ENCODE measurements around the gene ENTPD1. TPM values are rescaled to one million over a fixed set of nuclear protein-coding genes. Genes with fewer than 3 reads are reported as not detected.

Gene ENTPD1
- total RNA-seq, 6 donors from 2014 or later: 18.0 to 45.4 (median 22.3) TPM

DNA sequence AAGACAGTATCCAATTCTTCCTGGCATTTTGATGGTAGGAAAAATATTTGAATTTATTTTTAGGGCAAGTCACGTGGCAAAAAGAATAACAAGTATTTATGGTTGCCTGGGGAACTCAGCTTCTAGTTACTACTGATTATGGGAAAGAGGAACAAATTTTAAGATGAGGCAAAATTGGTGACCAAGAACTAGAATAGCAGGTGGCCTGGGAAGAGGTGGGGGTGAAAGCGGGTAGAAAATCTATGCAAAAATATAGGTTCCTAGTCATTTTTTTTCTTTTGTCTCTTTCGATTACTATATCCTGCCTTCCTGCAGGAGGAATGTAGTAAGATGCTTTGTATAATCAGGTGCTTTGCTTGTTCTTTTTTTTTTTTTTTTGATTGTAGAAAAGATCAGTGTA is 27.8 kb downstream of the ENTPD1 start:
- Histone ChIP-seq H3K27ac (peak overlapping the region in 2 of 4 donors; percentile 8 to 26), H3K36me3 (no peaks in the 10 kb centered on the region), H3K9me3 (no peaks in the 10 kb centered on the region), H3K27me3 (no peaks in the 10 kb centered on the region), H3K4me1 (peaks cover 0 to 7% (median 2%) of the 10 kb centered on the region in 4 donors), H3K4me3 (no peak overlapping the region)
- TF ChIP-seq POLR2AphosphoS5 (IDR thresholded peaks at IDR 0.05): no peak
- TF ChIP-seq, protein P1, sequence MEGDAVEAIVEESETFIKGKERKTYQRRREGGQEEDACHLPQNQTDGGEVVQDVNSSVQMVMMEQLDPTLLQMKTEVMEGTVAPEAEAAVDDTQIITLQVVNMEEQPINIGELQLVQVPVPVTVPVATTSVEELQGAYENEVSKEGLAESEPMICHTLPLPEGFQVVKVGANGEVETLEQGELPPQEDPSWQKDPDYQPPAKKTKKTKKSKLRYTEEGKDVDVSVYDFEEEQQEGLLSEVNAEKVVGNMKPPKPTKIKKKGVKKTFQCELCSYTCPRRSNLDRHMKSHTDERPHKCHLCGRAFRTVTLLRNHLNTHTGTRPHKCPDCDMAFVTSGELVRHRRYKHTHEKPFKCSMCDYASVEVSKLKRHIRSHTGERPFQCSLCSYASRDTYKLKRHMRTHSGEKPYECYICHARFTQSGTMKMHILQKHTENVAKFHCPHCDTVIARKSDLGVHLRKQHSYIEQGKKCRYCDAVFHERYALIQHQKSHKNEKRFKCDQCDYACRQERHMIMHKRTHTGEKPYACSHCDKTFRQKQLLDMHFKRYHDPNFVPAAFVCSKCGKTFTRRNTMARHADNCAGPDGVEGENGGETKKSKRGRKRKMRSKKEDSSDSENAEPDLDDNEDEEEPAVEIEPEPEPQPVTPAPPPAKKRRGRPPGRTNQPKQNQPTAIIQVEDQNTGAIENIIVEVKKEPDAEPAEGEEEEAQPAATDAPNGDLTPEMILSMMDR (IDR thresholded peaks at IDR 0.05): no peak
- no peak for TF ChIP-seq EP300 (IDR thresholded peaks at IDR 0.05)
- TF ChIP-seq POLR2A (IDR thresholded peaks at IDR 0.05): no peak
- no peak for DNase-seq
- peak in 1 of 2 donors; percentile 67 for ATAC-seq (ENCODE audit: low FRiP score in 2 of 2)
- 59 to 67% methylated on average over 3 of the region's 3 CpGs for WGBS, 2 donors

DNA sequence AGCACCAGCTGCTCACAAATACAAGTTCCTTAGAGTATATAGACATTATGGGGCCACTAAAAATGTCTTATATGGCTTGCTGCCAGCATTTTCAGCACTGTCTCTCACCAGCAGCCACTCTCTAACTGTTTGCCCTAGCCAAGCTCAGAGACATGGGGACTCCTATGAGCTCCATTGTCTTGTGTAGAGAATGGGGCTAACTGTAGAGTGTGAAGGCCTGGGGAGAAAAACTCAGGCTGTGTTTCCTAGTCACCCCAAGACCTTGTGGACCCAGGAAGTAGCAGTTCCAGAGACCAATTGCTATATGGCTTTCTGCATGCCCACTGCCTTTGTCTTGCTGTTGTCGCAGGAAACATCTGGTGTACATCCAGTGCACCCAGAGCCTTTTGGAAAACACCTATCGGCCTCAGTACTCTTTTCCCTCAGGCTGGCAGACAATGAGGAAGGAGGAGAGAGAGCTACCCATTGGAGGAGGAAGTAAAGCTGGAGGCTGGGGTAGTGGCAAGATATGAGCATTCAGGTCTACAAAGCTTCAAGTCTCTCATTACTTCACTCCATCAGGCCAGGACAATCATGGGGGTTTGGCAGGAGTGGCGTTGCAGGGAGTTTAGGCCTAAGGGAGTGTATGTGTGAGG is 28.4 kb downstream of the ENTPD1 start:
- peak overlapping the region in 3 of 4 donors; percentile 8 to 26 (median 21) for H3K27ac ChIP-seq
- 83 to 90% methylated on average over 3 of the region's 3 CpGs for WGBS, 2 donors

DNA sequence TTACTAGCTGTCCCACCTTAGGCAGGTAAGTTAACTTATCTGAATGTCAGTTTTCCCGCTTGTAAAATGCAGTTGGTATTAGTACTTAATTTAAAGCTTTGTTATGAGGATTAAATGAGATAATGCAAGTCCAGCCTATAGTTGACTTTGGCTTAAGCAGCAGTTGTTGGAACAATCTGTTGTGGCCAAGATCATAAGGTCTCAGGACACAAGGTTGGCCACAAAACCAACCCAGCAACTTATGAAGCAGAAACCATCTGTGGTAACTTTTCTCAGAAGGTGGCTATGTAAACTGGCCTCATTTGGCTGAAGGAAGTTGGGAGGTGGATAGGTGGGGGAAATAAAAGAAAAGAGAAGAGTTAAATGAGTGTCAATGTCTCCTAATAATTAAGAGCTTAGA is 29.4 kb downstream of the ENTPD1 start:
- ATAC-seq (ENCODE audit: low FRiP score in 2 of 2) (no peak), DNase-seq (no peak)
- no peak for TF ChIP-seq POLR2A (IDR thresholded peaks at IDR 0.05)
- TF ChIP-seq, protein P1 (IDR thresholded peaks at IDR 0.05): no peak
- TF ChIP-seq POLR2AphosphoS5 (IDR thresholded peaks at IDR 0.05): no peak
- TF ChIP-seq EP300 (IDR thresholded peaks at IDR 0.05): no peak
- no peak overlapping the region for H3K4me3 ChIP-seq
- peaks cover 0 to 7% (median 2%) of the 10 kb centered on the region in 4 donors for H3K4me1 ChIP-seq
- H3K27ac ChIP-seq: no peak overlapping the region
- no peaks in the 10 kb centered on the region for H3K9me3 ChIP-seq
- no peaks in the 10 kb centered on the region for H3K27me3 ChIP-seq
- WGBS, 2 donors: 93 to 94% methylated on average over 1 of the region's 1 CpG
- no peaks in the 10 kb centered on the region for H3K36me3 ChIP-seq

More for the DNA sequence above, 28.4 kb downstream of the ENTPD1 start:
- TF ChIP-seq, protein P1 (IDR thresholded peaks at IDR 0.05): no peak
- TF ChIP-seq POLR2AphosphoS5 (IDR thresholded peaks at IDR 0.05) (no peak), POLR2A (IDR thresholded peaks at IDR 0.05) (no peak), EP300 (IDR thresholded peaks at IDR 0.05) (no peak)
- no peaks in the 10 kb centered on the region for H3K9me3 ChIP-seq
- no peak for DNase-seq
- H3K36me3 ChIP-seq: no peaks in the 10 kb centered on the region
- no peaks in the 10 kb centered on the region for H3K27me3 ChIP-seq
- peak; percentile 59 to 61 for ATAC-seq (ENCODE audit: low FRiP score in 2 of 2)
- no peak overlapping the region for H3K4me3 ChIP-seq
- H3K4me1 ChIP-seq: peaks cover 0 to 7% (median 2%) of the 10 kb centered on the region in 4 donors

DNA sequence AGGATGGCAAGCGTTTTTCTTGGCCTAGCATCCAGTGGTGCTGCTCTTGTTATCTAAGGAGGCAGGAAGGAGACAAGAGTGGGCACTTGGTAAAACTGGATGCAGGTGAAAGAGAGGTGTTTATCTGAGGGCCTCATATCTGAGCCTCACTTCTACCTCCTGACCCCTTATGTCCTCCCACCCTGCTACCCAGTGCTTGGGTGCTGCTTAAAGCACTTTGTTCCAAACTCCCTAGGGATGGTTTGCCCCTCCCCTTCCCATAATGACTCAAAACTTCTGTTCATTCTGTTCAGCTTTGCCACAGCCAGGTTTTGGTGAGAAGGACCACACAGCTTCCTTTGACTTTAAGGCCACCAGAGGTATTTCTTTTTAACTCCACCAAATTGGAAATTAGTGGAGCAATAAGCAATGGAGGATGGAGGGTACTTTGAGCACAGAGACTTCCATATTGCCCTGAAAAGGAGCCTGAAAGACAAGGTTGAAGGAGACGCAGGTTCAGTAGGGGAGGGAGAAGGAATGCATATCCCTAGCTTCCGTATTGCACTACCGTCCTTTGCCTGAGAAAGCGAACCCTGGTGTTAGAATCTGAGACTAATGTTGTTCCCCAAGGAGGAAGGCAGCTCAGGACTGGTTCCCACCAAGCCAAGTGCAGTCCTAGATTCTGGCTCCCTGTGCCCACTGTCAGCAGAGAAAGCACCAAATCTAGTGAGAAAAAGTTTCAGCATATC is 30.1 kb downstream of the ENTPD1 start:
- no peak for DNase-seq
- Histone ChIP-seq H3K9me3 (no peaks in the 10 kb centered on the region), H3K36me3 (no peaks in the 10 kb centered on the region), H3K4me1 (peaks cover 0 to 7% (median 2%) of the 10 kb centered on the region in 4 donors), H3K4me3 (no peak overlapping the region), H3K27ac (no peak overlapping the region), H3K27me3 (no peaks in the 10 kb centered on the region)
- WGBS, 2 donors: 74 to 89% methylated on average over 5 of the region's 5 CpGs
- TF ChIP-seq, protein P1 (IDR thresholded peaks at IDR 0.05): no peak
- no peak for TF ChIP-seq POLR2AphosphoS5 (IDR thresholded peaks at IDR 0.05)
- TF ChIP-seq EP300 (IDR thresholded peaks at IDR 0.05): no peak
- no peak for TF ChIP-seq POLR2A (IDR thresholded peaks at IDR 0.05)
- no peak for ATAC-seq (ENCODE audit: low FRiP score in 2 of 2)

Measured in upper lobe of left lung (tissue), 6 donors.